Mesendoderm (in vitro differentiated cells): ENCODE measurements around the gene CNP.
A peak's percentile ranks its signal among the peaks of the same experiment; 100 is the strongest.

ENCODE experiments used
- DNase-seq: peaks from one replicate; pipeline ENCODE4 v3.0.0; 2013
- H2AK5ac ChIP-seq: 2 replicates; pipeline ENCODE4 v1.6.1; 2013; ENCODE audit warnings: low read length, inconsistent platforms
- H2BK120ac ChIP-seq: 2 replicates; pipeline ENCODE4 v1.6.1; 2013; ENCODE audit warnings: low read depth, mild to moderate bottlenecking, low read length, moderate library complexity, mixed read lengths
- H2BK15ac ChIP-seq: replicated peaks from 2 replicates; pipeline ENCODE4 v1.6.1; 2013; ENCODE audit warnings: low read depth, mild to moderate bottlenecking, moderate library complexity
- H2BK5ac ChIP-seq: 2 replicates; pipeline ENCODE4 v1.6.1; 2013; ENCODE audit warnings: low read length, inconsistent platforms
- H3K18ac ChIP-seq: 2 replicates; pipeline ENCODE4 v1.6.1; 2013; ENCODE audit warnings: mild to moderate bottlenecking, low read length, mixed read lengths
- H3K23ac ChIP-seq: one replicate; pipeline ENCODE4 v1.6.1; 2013; ENCODE audit warnings: low read length
- H3K27ac ChIP-seq: 2 replicates; pipeline ENCODE4 v1.5.1; 2013; ENCODE audit warnings: low read depth, mild to moderate bottlenecking, inconsistent platforms, low read length, moderate library complexity
- H3K27me3 ChIP-seq: 2 replicates; pipeline ENCODE4 v1.6.1; 2013; ENCODE audit warnings: low read length, control low read depth, mild to moderate bottlenecking, inconsistent platforms; ENCODE audit not compliant: insufficient read depth, poor library complexity
- H3K36me3 ChIP-seq: 2 replicates; pipeline ENCODE4 v1.6.1; 2013; ENCODE audit warnings: low read length, inconsistent platforms; ENCODE audit not compliant: control insufficient read depth, insufficient read depth
- H3K4ac ChIP-seq: one replicate; pipeline ENCODE4 v1.6.1; 2013; ENCODE audit warnings: low read depth, mild to moderate bottlenecking, low read length, moderate library complexity
- H3K4me1 ChIP-seq: 2 replicates; pipeline ENCODE4 v1.6.1; 2013; ENCODE audit warnings: low read depth, low read length, inconsistent platforms; ENCODE audit not compliant: control insufficient read depth
- H3K4me2 ChIP-seq: 2 replicates; pipeline ENCODE4 v1.6.1; 2013; ENCODE audit warnings: low read length
- H3K4me3 ChIP-seq: 2 replicates; pipeline ENCODE4 v1.5.1; 2013; ENCODE audit warnings: mild to moderate bottlenecking, low read length
- H3K56ac ChIP-seq: one replicate; pipeline ENCODE4 v1.6.1; 2013; ENCODE audit warnings: low read length
- H3K79me1 ChIP-seq: 2 replicates; pipeline ENCODE4 v1.6.1; 2013; ENCODE audit warnings: low read length, inconsistent platforms
- H3K79me2 ChIP-seq: 2 replicates; pipeline ENCODE4 v1.6.1; 2013; ENCODE audit warnings: mild to moderate bottlenecking, low read length; ENCODE audit not compliant: control insufficient read depth, insufficient read depth
- H3K9ac ChIP-seq: 2 replicates; pipeline ENCODE4 v1.6.1; 2013; ENCODE audit warnings: low read length, inconsistent platforms
- H4K5ac ChIP-seq: one replicate; pipeline ENCODE4 v1.6.1; 2013; ENCODE audit warnings: low read length
- H4K8ac ChIP-seq: one replicate; pipeline ENCODE4 v1.6.1; 2013; ENCODE audit warnings: low read depth, mild to moderate bottlenecking, control low read depth, low read length, moderate library complexity
- WGBS: extraction: QIAGEN DNeasy Blood & Tissue Kit; methylation state at CpG from one replicate; pipeline ENCODE4 v1.1.7; 2013; ENCODE audit warnings: low lambda C conversion rate, missing lambda C conversion rate; ENCODE audit not compliant: insufficient coverage; ENCODE audit errors: extremely low coverage; 5-methylcytosine and 5-hydroxymethylcytosine counted together

CNP gene

DNA sequence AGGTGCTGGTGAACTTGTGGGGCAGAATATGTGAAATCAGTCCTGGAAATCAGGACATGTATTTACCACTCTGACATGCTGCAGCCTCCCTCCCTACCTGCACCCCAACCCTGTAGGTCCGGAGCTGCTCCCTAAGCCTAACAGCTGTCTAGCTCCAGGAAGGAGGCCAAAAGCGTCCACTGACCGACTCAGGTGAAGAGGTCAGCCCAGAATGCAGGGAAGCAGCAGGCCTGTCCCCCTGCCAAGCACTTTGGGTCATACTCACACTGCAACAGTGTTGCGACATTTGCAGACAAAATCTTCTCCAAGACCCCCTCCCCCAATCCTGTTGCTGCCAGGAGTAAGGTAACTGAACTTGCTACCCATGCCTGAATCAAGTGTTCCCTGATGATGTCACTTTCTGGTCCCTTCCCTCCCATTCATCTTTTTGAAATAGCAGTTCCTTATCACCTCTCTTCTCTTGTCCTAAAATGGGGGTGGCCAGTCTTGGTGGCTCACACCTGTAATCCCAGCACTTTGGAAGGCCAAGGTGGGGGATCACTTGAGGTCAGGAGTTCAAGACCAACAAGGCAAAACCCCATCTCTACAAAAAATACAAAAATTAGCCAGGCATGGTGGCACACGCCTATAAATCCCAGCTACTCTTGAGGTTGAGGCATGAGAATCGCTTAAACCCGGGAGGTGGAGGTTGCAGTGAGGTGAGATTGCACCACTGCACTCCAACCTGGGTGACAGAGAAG lies 46.6 kb upstream of the CNP start:
- Histone ChIP-seq H4K8ac (no peak overlapping the region), H3K9ac (peak overlapping the region; percentile 87), H4K5ac (no peak overlapping the region), H3K23ac (peak overlapping the region; percentile 91), H2BK5ac (peak overlapping the region; percentile 53), H2BK15ac (no peak overlapping the region), H3K36me3 (no peaks in the 10 kb centered on the region), H3K27me3 (no peaks in the 10 kb centered on the region), H3K4me1 (peaks cover 24% of the 10 kb centered on the region), H2BK120ac (no peak overlapping the region), H3K4me3 (no peak overlapping the region), H3K4me2 (peak overlapping the region; percentile 88), H3K79me2 (peaks cover 37% of the 10 kb centered on the region), H3K79me1 (peaks cover 5% of the 10 kb centered on the region), H2AK5ac (peak overlapping the region; percentile 52), H3K18ac (peak overlapping the region; percentile 15), H3K27ac (peak overlapping the region; percentile 97), H3K4ac (peak overlapping the region; percentile 58), H3K56ac (peak overlapping the region; percentile 98)
- no CpG with 5 or more reads among the region's 7 CpGs for WGBS
- peak; percentile 86 for DNase-seq

DNA sequence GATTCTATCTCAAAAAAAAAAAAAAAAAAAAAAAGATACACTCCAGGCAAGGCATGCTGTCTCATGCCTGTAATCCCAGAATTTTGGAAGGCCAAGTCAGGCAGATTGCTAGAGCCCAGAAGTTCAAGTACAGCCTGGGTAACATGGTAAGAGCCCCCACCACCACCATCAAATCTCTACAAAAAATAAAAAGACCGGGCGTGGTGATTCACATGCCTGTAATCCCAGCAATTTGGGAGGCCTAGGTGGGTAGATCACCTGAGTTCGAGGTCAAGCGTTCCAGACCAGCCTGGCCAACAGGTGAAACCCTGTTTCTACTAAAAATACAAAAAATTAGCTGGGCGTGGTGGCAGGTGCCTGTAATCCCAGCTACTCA lies 46.0 kb upstream of the CNP start:
- Histone ChIP-seq H4K5ac (no peak overlapping the region), H3K23ac (no peak overlapping the region), H3K18ac (peak overlapping the region; percentile 11), H4K8ac (no peak overlapping the region), H3K79me1 (peaks cover under 1% of the 10 kb centered on the region), H3K4me3 (no peak overlapping the region), H2BK15ac (no peak overlapping the region), H2AK5ac (no peak overlapping the region), H3K27me3 (no peaks in the 10 kb centered on the region), H3K56ac (no peak overlapping the region), H3K9ac (no peak overlapping the region), H3K27ac (no peak overlapping the region), H3K4me2 (no peak overlapping the region), H3K4ac (no peak overlapping the region), H3K4me1 (peaks cover 19% of the 10 kb centered on the region), H2BK5ac (no peak overlapping the region), H2BK120ac (no peak overlapping the region), H3K79me2 (peaks cover 31% of the 10 kb centered on the region), H3K36me3 (no peaks in the 10 kb centered on the region)
- WGBS = no CpG with 5 or more reads among the region's 5 CpGs
- DNase-seq = no peak

DNA sequence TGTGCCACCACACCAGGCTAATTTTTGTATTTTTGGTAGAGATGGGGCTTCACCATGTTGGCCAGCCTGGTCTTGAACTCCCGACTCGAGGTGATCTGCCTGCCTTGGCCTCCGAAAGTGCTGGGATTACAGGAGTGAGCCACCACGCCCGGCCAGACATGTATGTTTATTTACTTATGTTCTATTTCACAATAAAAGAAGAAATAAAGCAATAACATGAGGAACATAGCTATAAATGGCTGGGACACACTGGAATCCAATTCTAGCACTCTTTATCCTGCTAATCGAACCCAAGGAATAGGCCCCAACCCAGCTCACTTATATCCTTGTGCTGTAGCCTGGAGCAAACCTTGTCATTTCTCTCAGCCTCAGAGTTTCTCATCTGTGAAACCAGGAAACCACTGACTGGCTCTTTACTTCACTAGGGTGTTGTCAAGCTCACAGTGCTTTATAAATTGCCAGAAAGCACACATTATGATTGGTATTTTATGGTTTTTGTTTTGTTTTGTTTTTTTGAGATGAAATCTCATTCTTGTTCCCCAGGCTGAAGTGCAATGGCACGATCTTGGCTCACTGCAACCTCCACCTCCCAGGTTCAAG lies 40.5 kb upstream of the CNP start:
- no peak overlapping the region for H3K4ac ChIP-seq
- no peak overlapping the region for H3K4me2 ChIP-seq
- H3K23ac ChIP-seq = no peak overlapping the region
- no peaks in the 10 kb centered on the region for H3K79me1 ChIP-seq
- no peaks in the 10 kb centered on the region for H3K27me3 ChIP-seq
- H3K9ac ChIP-seq = no peak overlapping the region
- no peak overlapping the region for H3K56ac ChIP-seq
- H2BK120ac ChIP-seq = no peak overlapping the region
- no peaks in the 10 kb centered on the region for H3K4me1 ChIP-seq
- H2BK15ac ChIP-seq = no peak overlapping the region
- H4K8ac ChIP-seq = no peak overlapping the region
- H3K79me2 ChIP-seq = no peaks in the 10 kb centered on the region
- no peak overlapping the region for H4K5ac ChIP-seq
- no peak for DNase-seq
- H3K4me3 ChIP-seq = no peak overlapping the region
- no peak overlapping the region for H2AK5ac ChIP-seq
- no CpG with 5 or more reads among the region's 7 CpGs for WGBS
- H3K18ac ChIP-seq = no peak overlapping the region
- H2BK5ac ChIP-seq = no peak overlapping the region
- no peak overlapping the region for H3K27ac ChIP-seq
- no peaks in the 10 kb centered on the region for H3K36me3 ChIP-seq

DNA sequence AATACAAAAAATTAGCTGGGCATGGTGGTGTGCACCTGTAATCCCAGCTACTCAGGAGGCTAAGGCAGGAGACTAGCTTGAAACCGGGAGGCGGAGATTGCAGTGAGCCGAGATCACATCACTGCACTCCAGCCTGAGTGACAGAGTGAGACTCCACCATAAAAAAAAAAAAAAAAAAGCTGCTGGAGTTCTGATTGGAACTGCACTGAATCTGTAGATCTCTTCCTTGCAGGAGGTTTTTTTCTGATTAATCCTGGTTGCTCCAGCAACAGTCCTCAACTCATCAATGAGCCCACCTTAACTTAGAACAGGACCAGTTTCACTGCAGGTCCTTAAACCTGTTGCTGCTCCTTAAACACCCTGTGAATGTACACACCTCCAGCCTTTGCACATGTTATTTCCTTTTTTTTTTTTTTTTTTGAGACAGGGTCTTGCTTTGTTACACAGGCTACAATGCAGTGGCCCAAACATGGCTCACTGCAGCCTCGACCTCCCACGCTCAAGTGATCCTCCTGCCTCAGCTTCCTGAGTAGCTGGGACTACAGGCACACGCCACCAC lies 37.8 kb upstream of the CNP start:
- H3K36me3 ChIP-seq = no peaks in the 10 kb centered on the region
- H3K56ac ChIP-seq = no peak overlapping the region
- no peaks in the 10 kb centered on the region for H3K27me3 ChIP-seq
- no peak overlapping the region for H2BK120ac ChIP-seq
- no peak overlapping the region for H4K5ac ChIP-seq
- H3K79me2 ChIP-seq = no peaks in the 10 kb centered on the region
- no peak overlapping the region for H2BK5ac ChIP-seq
- H3K4me2 ChIP-seq = no peak overlapping the region
- no peak overlapping the region for H3K23ac ChIP-seq
- WGBS = no CpG with 5 or more reads among the region's 6 CpGs
- H3K4me1 ChIP-seq = no peaks in the 10 kb centered on the region
- no peak overlapping the region for H3K18ac ChIP-seq
- H3K27ac ChIP-seq = no peak overlapping the region
- no peak overlapping the region for H3K9ac ChIP-seq
- no peaks in the 10 kb centered on the region for H3K79me1 ChIP-seq
- no peak overlapping the region for H3K4ac ChIP-seq
- no peak overlapping the region for H4K8ac ChIP-seq
- no peak overlapping the region for H3K4me3 ChIP-seq
- no peak overlapping the region for H2BK15ac ChIP-seq
- no peak for DNase-seq
- no peak overlapping the region for H2AK5ac ChIP-seq

DNA sequence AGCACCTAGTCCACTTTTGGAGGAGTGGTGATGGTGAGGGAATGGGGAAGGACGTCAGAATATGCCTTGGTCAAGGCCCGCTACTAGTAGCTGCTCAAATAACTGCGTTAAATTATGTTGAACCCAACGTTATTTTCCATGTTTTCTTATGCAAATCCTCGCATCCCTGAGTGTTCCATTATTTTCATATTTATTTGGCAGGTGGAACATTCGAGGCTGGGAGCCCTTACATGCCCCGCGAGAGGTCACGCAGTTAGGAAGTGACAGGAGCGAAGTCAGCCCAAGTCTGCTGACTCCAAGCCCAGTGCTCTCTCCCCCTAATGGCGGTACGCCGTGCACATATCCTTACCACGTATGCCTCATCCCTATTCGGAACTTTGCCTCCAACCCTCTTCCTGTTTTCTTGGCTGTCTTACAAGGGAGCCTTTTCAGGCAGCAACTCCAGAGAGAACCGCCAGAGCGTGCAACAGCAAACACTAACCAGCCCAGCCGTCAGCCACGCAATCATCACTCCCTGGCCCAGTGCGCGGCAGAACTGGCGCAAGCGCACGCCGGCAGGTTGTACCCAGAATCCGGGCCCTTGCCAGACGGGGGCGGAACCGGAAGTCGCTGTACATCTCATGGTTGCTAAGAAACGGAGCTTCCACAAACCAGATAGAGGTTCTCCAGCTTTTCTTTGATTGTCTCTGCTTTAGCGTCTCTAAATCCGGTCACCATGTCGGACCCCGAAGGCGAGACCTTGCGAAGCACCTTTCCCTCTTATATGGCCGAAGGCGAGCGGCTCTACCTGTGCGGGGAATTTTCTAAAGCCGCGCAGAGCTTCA lies 36.4 kb upstream of the CNP start, which contains the start of gene ODAD4:
Gene ODAD4, plus strand, starts transcription at position 609 of the 824 bp plus-strand sequence. Its CDS starts 107 bp downstream, at position 716.
- Histone ChIP-seq H3K4me2 (peak within 1 kb of the TSS; percentile 98), H3K79me1 (no peaks in the 10 kb centered on the region), H3K18ac (no peak within 1 kb of the TSS), H2AK5ac (no peak within 1 kb of the TSS), H3K27ac (peak within 1 kb of the TSS; percentile 14), H3K79me2 (no peaks in the 10 kb centered on the region), H2BK5ac (peak within 1 kb of the TSS; percentile 25), H3K4ac (no peak within 1 kb of the TSS), H3K23ac (no peak within 1 kb of the TSS), H4K8ac (no peak within 1 kb of the TSS), H4K5ac (no peak within 1 kb of the TSS), H3K9ac (peak within 1 kb of the TSS; percentile 83), H3K56ac (peak within 1 kb of the TSS; percentile 94), H3K27me3 (no peaks in the 10 kb centered on the region), H2BK15ac (no peak within 1 kb of the TSS), H3K4me1 (no peaks in the 10 kb centered on the region), H3K36me3 (no peaks in the 10 kb centered on the region), H2BK120ac (no peak within 1 kb of the TSS), H3K4me3 (peak within 1 kb of the TSS; percentile 82)
- DNase-seq = peak; percentile 99
- WGBS = no CpG with 5 or more reads among the region's 43 CpGs
